Heart right ventricle (tissue), 16 donors: ENCODE measurements around the gene ST8SIA5. TPM values are rescaled to one million over a fixed set of nuclear protein-coding genes. Genes with fewer than 3 reads are reported as not detected.

ENCODE experiments used
- ATAC-seq, 8 donors: fragments of 200-7000 bp; cut with Tn5 transposase; one replicate each; pipeline ENCODE4 v1.9.1; 2020; ENCODE audit warnings: mild to moderate bottlenecking in 8 of 8, moderate library complexity in 8 of 8, moderate number of reproducible peaks in 1 of 8
- DNase-seq, 2 donors: peaks; one replicate each; pipeline ENCODE4 v3.0.0-alpha.2; 2020
- H3K27ac ChIP-seq, 10 donors: fragments of 200-600 bp; sonication (generic) in 2 of 10; one replicate each; pipeline versions ENCODE4 v1.5.0 to v1.8.0; 2020 to 2022; ENCODE audit warnings: mild to moderate bottlenecking in 3 of 10
- H3K27me3 ChIP-seq, 7 donors: fragments of 200-600 bp; one replicate each; pipeline ENCODE4 v1.8.0; 2021 to 2022; ENCODE audit warnings: mild to moderate bottlenecking in 2 of 7
- H3K36me3 ChIP-seq, 9 donors: fragments of 200-600 bp; sonication (generic) in 1 of 9; one replicate each; pipeline versions ENCODE4 v1.5.0 to v1.8.0; 2020 to 2022; ENCODE audit warnings: mild to moderate bottlenecking in 2 of 9
- H3K4me1 ChIP-seq, 9 donors: fragments of 200-600 bp; sonication (generic) in 1 of 9; one replicate each; pipeline versions ENCODE4 v1.5.0 to v1.8.0; 2020 to 2022; ENCODE audit warnings: mild to moderate bottlenecking in 4 of 9
- H3K4me3 ChIP-seq, 10 donors: fragments of 200-600 bp; sonication (generic) in 2 of 10; one replicate each; pipeline versions ENCODE4 v1.5.0 to v1.8.0; 2020 to 2022; ENCODE audit warnings: mild to moderate bottlenecking in 7 of 10, moderate library complexity in 2 of 10
- H3K9me3 ChIP-seq, 11 donors: fragments of 200-600 bp in 10 of 11; sonication (generic) in 2 of 11; one replicate each; pipeline versions ENCODE4 v1.5.0 to v1.8.0; 2013 to 2022; ENCODE audit warnings: mild to moderate bottlenecking in 2 of 11, control low read depth in 1 of 11, moderate library complexity in 1 of 11
- CTCF ChIP-seq, 9 donors: fragments of 200-600 bp; sonication (generic) in 2 of 9; IDR thresholded peaks; one replicate each; pipeline versions ENCODE4 v1.5.0 to v1.8.0; 2021 to 2022; ENCODE audit warnings: antibody characterized with exemption in 9 of 9, mild to moderate bottlenecking in 5 of 9, moderate library complexity in 1 of 9
- WGBS, 2 donors: extraction: QIAGEN DNeasy Blood & Tissue Kit; methylation state at CpG; one replicate each; pipeline ENCODE4 v1.1.7; 2013; ENCODE audit warnings: inconsistent platforms in 1 of 2; 5-methylcytosine and 5-hydroxymethylcytosine counted together
- intact Hi-C, 10 donors: fragments of 100-400 bp; cut with DNase I; formaldehyde crosslinking; loops; one replicate each; pipeline versions ENCODE4 v1.11.1 to v1.14.2; 2022
- polyA plus RNA-seq, 2 donors: library from polyadenylated mRNA; stranded (reverse); fragments of 200-250 nt; gene quantifications; one replicate each; pipeline ENCODE4 v1.2.3, GENCODE V29; 2013
- total RNA-seq, 10 donors: library from RNA; stranded (reverse); fragmentation: NEBNext Ultra II Directional in 3 of 10; extraction: Animal tissue kit (Norgen Biotek cat#: 25700) in 3 of 10; gene quantifications; one replicate each; pipeline versions ENCODE4 v1.2.1 to v1.2.4, GENCODE V29; 2021 to 2023
- donor health status: Arrhythmogenic right ventricular cardiomyopathy.
- donor health status: ischemic (EF 13 %, LVEDD 7.1; RV severe dilation, severe dysfunction).
- donor health status: healthy with polysubstance abuse.
- donor health status: DM: no; HTN: yes; CAD: no.
- donor health status: DM: no; HTN: no; CAD: no.
- donor health status: ischemic (EF 25% LVEDD 6.9; RV normal size, moderate dysfunction).
- donor health status: ischemic (EF 25% LVEDD 5.7; RV mildly dilated, moderate dysfunction).
- donor health status: healthy.
- donor health status: DM: yes; HTN: yes; CAD: no.
- donor health status: Ischemic cardiomyopathy.
- donor health status: ischemic (EF 35%, LVEDD 5.7; RV mildly dilated, moderate dysfunction).
- donor health status: nonischemic (EF 11% LVEDD 7.7; RV severe dilation, severe dysfunction).
- donor health status: DM: yes; HTN: yes; CAD: no.
- donor health status: PGD.
- donor health status: ischemic (EF 29% LVEDD 5.4; RV normal size, mild dysfunction).
- donor health status: nonischemic (EF 23%, LVEDD 6.1; RV moderate dilation, normal function).

Gene ST8SIA5
- total and polyA plus RNA-seq, 12 donors: 1.0 to 16.8 (median 5.1) TPM

GRCh38 chr18:46720521-46720920 is 36.3 kb downstream of the ST8SIA5 start:
- TF ChIP-seq CTCF (IDR thresholded peaks at IDR 0.05): no peak
- intact Hi-C loops: no loop called here
- H3K27me3 ChIP-seq: no peaks in the 10 kb centered on the region
- H3K9me3 ChIP-seq: no peaks in the 10 kb centered on the region
- 85 to 98% methylated on average over 3 of the region's 3 CpGs for WGBS, 2 donors
- peaks cover 0 to 26% (median 13%) of the 10 kb centered on the region in 9 donors for H3K4me1 ChIP-seq
- no peak overlapping the region for H3K27ac ChIP-seq
- no peak for DNase-seq
- H3K36me3 ChIP-seq: no peaks in the 10 kb centered on the region
- ATAC-seq: no peak
- no peak overlapping the region for H3K4me3 ChIP-seq

DNA sequence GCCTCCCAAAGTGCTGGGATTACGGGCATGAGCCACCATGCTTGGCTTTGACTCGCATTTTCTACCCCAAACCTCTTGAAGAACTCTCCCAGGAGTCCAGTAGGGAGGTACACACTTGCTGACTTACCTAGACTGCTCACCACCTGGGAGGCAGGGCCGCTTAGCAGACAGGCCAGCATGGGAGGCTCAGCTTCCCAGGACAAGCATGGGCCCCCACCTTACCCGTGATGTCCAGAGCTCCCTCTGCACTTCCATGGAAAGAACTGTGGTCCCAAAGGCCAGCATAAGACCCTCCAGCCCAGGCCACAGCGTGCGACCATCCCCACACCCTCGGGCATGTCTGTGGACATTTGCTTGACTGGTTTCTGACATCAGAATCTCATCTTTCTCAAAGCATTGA is 36.8 kb downstream of the ST8SIA5 start:
- WGBS, 2 donors: 75 to 76% methylated on average over 7 of the region's 7 CpGs
- no peak for DNase-seq

DNA sequence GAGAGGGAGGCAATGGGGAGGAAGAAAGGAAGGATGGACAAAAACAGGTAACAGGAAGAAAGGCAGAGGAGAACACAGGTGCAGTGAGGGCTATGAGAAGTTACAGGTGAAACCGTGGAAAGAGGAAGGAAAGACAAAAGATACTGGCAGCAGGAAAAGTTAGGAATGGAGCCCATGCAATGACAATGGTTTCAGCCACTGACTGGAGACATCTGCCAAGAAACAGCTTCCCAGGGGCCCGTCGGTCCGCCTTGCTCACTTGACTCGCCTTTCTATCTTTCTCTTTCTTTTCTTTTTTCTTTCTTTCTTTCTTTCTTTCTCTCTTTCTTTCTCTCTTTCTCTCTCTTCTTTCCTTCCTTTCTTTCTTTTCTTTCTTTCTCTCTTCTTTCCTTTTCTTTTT is 37.5 kb downstream of the ST8SIA5 start:
- Histone ChIP-seq H3K27ac (peak overlapping the region in 1 of 10 donors; percentile 54), H3K4me1 (peaks cover 0 to 26% (median 13%) of the 10 kb centered on the region in 9 donors), H3K27me3 (no peaks in the 10 kb centered on the region), H3K9me3 (no peaks in the 10 kb centered on the region), H3K4me3 (no peak overlapping the region), H3K36me3 (no peaks in the 10 kb centered on the region)
- ATAC-seq: no peak
- WGBS, 2 donors: 37 to 50% methylated on average over 5 of the region's 5 CpGs
- TF ChIP-seq CTCF (IDR thresholded peaks at IDR 0.05): no peak
- DNase-seq: no peak
- intact Hi-C loops: no loop called here

More for the DNA sequence above, 36.8 kb downstream of the ST8SIA5 start:
- no peak for ATAC-seq
- no peak for TF ChIP-seq CTCF (IDR thresholded peaks at IDR 0.05)
- Histone ChIP-seq H3K27ac (no peak overlapping the region), H3K27me3 (no peaks in the 10 kb centered on the region), H3K4me3 (no peak overlapping the region), H3K4me1 (peaks cover 0 to 26% (median 13%) of the 10 kb centered on the region in 9 donors), H3K36me3 (no peaks in the 10 kb centered on the region), H3K9me3 (no peaks in the 10 kb centered on the region)
- intact Hi-C loops: no loop called here

GRCh38 chr18:46718501-46719341 is 38.1 kb downstream of the ST8SIA5 start:
- Histone ChIP-seq H3K9me3 (no peaks in the 10 kb centered on the region), H3K4me1 (peaks cover 0 to 26% (median 13%) of the 10 kb centered on the region in 9 donors), H3K27me3 (no peaks in the 10 kb centered on the region), H3K36me3 (no peaks in the 10 kb centered on the region), H3K4me3 (no peak overlapping the region), H3K27ac (peak overlapping the region in 2 of 10 donors; percentile 23 to 54)
- peak in 6 of 8 donors; percentile 25 to 68 (median 47) for ATAC-seq
- intact Hi-C loops: no loop called here
- WGBS, 2 donors: 17 to 24% methylated on average over 10 of the region's 10 CpGs
- TF ChIP-seq CTCF (IDR thresholded peaks at IDR 0.05): no peak
- DNase-seq: no peak
